ENCODE data around the gene ZCCHC7.

GRCh38 chr9:37148181-37148580 is 27.8 kb downstream of the ZCCHC7 start:
- TF ChIP-seq CTCF (IDR thresholded peaks at IDR 0.05) (no peak), POLR2A (IDR thresholded peaks at IDR 0.05) (no peak), POLR2AphosphoS5 (IDR thresholded peaks at IDR 0.05) (no peak)
